Measurements from ENCODE around the gene UNKL.

GRCh38 chr16:1349351-1349750 lies 65.2 kb downstream of the UNKL start:
- TF ChIP-seq, protein P1, sequence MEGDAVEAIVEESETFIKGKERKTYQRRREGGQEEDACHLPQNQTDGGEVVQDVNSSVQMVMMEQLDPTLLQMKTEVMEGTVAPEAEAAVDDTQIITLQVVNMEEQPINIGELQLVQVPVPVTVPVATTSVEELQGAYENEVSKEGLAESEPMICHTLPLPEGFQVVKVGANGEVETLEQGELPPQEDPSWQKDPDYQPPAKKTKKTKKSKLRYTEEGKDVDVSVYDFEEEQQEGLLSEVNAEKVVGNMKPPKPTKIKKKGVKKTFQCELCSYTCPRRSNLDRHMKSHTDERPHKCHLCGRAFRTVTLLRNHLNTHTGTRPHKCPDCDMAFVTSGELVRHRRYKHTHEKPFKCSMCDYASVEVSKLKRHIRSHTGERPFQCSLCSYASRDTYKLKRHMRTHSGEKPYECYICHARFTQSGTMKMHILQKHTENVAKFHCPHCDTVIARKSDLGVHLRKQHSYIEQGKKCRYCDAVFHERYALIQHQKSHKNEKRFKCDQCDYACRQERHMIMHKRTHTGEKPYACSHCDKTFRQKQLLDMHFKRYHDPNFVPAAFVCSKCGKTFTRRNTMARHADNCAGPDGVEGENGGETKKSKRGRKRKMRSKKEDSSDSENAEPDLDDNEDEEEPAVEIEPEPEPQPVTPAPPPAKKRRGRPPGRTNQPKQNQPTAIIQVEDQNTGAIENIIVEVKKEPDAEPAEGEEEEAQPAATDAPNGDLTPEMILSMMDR (IDR thresholded peaks at IDR 0.05): no peak
- TF ChIP-seq ZFX (IDR thresholded peaks at IDR 0.05; ENCODE audit: borderline replicate concordance): no peak

All from 22Rv1 (cell line).